ENCODE results near the gene JMJD7.

The JMJD7 gene

DNA sequence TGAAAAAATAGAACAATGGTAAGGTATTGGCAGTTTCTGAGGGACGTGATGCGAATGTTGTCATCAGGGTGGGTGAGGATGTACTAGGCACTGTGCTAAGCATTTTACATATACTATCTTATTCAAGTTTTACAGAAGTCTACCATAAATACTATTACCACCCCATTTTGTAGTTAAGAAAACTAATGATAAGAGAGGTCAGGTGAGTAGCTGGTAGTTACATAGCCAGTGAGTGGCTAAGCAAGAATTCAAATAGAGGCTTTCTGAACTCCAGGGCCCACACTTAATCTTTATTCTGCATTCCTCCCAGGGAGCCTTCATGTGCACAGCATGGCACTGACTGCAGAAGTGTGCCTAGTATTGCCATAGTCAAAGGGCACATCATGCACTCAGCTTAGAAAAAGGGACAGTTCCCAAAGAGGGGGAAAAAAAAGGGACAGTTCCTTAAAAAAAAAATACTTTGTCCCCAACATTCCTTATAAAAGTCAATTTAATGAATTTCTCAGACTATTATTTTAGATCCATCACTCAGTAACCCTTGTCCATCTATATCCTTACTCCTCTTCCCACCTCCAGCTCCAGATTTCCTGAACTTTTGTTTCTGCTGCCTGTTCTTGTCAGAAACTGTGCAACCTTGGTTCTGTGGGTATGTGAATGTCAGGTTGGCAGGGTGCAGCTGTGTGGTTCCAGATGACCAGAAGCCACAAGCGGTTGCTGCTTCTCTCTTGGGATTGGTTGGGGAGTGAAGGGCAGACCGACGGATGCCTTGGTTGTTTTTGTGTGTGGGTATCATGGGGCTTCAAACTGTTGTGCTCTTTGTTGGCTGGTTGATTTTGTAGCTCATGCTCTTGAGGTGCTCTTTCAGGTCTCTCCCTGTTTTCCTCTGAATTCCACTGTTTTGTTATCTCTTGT is 45.3 kb upstream of the JMJD7 start:
- no peak overlapping the region for H3K4me3 ChIP-seq (ENCODE audit: low read depth, low read length)
- POLR2A ChIA-PET = interaction anchor here (0.7 kb wide), 1 partner anchor 8 kb away, joined by 3 read pairs; the partner anchor contains the start of gene MAPKBP1
- TF ChIP-seq, protein P1, sequence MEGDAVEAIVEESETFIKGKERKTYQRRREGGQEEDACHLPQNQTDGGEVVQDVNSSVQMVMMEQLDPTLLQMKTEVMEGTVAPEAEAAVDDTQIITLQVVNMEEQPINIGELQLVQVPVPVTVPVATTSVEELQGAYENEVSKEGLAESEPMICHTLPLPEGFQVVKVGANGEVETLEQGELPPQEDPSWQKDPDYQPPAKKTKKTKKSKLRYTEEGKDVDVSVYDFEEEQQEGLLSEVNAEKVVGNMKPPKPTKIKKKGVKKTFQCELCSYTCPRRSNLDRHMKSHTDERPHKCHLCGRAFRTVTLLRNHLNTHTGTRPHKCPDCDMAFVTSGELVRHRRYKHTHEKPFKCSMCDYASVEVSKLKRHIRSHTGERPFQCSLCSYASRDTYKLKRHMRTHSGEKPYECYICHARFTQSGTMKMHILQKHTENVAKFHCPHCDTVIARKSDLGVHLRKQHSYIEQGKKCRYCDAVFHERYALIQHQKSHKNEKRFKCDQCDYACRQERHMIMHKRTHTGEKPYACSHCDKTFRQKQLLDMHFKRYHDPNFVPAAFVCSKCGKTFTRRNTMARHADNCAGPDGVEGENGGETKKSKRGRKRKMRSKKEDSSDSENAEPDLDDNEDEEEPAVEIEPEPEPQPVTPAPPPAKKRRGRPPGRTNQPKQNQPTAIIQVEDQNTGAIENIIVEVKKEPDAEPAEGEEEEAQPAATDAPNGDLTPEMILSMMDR (IDR thresholded peaks at IDR 0.05; ENCODE audit: insufficient read depth, low read length, missing control alignments) = no peak
- no peak for DNase-seq (ENCODE audit: low read depth, low spot score)
- CTCF ChIA-PET = interaction anchor here (1.3 to 19.6 kb wide), 3 partner anchors 8 to 25 kb away, joined by 3 to 756 read pairs (median 33); partner anchors contain the start of gene MAPKBP1

DNA sequence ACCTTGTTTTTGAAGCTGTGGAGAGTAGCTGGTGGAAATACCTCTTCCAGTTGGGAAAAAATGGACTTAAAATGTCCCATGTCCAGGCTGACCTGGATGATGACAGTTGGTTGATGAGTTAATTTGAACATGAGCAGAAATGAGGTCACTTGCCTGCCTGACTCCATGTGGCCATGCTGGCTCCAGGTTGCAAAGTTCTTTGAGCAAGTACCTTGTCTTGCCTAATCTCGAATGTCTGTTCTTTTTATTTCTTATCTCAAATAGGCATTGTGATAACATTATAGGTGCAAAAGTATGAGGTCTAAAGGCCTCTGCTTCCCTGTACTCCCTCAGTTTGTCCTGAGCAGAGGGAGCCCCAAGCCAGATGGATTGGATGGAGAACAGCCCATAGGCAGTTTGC is 44.6 kb upstream of the JMJD7 start:
- ChIA-PET CTCF (interaction anchor here (1.3 to 19.6 kb wide), 3 partner anchors 9 to 24 kb away, joined by 3 to 756 read pairs (median 33); partner anchors contain the start of gene MAPKBP1), POLR2A (no interaction called here)
- TF ChIP-seq, protein P1 (IDR thresholded peaks at IDR 0.05; ENCODE audit: insufficient read depth, low read length, missing control alignments) = no peak
- H3K4me3 ChIP-seq (ENCODE audit: low read depth, low read length) = no peak overlapping the region
- no peak for DNase-seq (ENCODE audit: low read depth, low spot score)

DNA sequence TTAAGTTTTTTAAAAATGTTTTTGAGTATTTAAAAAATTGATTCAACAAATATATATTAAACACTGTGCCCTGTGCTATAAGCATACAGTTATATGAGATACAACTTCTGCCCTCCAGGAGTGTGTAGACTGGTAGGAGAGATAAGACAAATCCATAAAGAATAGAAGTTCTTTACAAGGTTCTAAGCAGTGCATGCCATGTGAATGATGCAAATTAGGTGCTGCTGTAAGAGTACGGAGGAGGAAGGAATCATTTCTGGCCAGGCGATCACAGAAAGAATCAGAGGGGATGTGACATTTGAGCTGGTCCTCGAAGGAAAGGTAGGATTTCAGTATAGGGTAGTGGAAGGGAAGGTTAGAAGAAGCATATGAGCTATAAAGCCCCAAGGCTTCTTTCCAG is 39.6 kb upstream of the JMJD7 start:
- CTCF ChIA-PET = interaction anchor here (10.8 to 12.8 kb wide), 2 partner anchors 13 to 23 kb away, joined by 102 to 163 read pairs; partner anchors contain the start of gene MAPKBP1
- H3K4me3 ChIP-seq (ENCODE audit: low read depth, low read length) = no peak overlapping the region
- no peak for DNase-seq (ENCODE audit: low read depth, low spot score)
- POLR2A ChIA-PET = no interaction called here
- TF ChIP-seq, protein P1 (IDR thresholded peaks at IDR 0.05; ENCODE audit: insufficient read depth, low read length, missing control alignments) = no peak

DNA sequence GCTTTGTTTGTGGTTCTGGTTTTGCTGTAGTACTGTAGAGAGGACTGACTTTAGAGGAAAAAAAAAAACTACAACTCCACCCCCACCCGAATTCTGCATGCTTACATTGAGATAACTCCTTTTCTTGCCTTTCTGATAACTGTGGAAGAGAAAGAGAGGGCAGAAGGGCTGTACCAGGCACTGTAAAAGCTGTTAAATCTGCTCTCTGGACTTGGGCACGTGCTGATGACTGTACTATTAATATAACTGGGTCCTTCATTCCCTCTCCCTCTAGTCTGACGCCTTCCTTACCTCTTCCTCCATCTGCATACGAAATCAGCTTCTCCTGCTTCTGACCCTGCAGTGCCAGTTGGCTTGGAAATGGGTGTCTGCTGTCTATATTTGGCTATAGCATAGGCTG is 38.7 kb upstream of the JMJD7 start:
- POLR2A ChIA-PET = interaction anchor here (1.7 kb wide), 1 partner anchor 15 kb away, joined by 7 read pairs; the partner anchor contains the start of gene MAPKBP1
- no peak overlapping the region for H3K4me3 ChIP-seq (ENCODE audit: low read depth, low read length)
- CTCF ChIA-PET = interaction anchor here (0.6 to 12.8 kb wide), 6 partner anchors 8 to 231 kb away, joined by 3 to 163 read pairs (median 5); partner anchors contain the start of gene MAPKBP1
- no peak for DNase-seq (ENCODE audit: low read depth, low spot score)
- TF ChIP-seq, protein P1 (IDR thresholded peaks at IDR 0.05; ENCODE audit: insufficient read depth, low read length, missing control alignments) = no peak

DNA sequence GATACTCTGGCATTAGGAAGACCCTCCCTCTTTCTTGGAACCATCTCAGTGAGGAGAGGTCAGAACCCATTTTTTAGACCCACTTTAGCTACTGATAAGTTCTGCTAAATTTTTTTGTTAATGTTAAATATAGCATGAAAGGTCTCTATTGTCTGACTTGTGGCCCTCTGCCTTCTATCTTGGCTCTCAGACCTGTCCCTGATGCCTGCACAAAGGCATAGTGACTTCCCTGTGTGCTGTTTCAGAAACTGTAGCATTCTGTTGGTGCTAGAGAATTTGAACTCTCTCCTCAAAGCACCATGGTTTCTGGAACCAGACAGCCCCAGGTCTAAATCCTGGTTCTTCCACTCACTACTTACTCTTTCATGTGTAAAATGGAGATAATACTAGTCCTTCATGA is 38.2 kb upstream of the JMJD7 start:
- TF ChIP-seq, protein P1 (IDR thresholded peaks at IDR 0.05; ENCODE audit: insufficient read depth, low read length, missing control alignments) = no peak
- no peak overlapping the region for H3K4me3 ChIP-seq (ENCODE audit: low read depth, low read length)
- CTCF ChIA-PET = interaction anchor here (0.6 to 12.8 kb wide), 6 partner anchors 9 to 265 kb away, joined by 3 to 163 read pairs (median 5); partner anchors contain the start of gene MAPKBP1

DNA sequence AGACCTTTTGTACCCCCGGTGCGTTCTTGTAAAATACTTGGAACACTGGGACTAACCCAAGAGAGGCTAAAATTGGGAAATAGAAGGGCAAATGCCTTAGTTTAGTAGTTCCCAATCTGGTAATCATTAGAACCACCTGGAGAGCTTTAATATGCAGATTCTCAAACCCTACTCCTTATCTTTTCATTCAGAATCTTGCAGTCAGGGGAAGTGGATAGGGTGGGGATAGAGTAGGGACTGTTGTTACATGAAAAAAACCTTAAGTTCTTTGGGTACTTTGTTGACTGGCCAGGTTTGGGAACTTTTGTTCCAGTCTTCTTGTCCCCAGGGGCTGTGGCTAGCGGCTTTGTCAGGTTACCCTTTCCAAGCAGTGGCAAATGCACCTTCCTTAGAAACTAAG is 37.7 kb upstream of the JMJD7 start:
- CTCF ChIA-PET = interaction anchor here (0.6 to 12.8 kb wide), 6 partner anchors 15 to 265 kb away, joined by 3 to 163 read pairs (median 3); partner anchors contain the start of gene MAPKBP1
- DNase-seq (ENCODE audit: low read depth, low spot score) = no peak
- TF ChIP-seq, protein P1 (IDR thresholded peaks at IDR 0.05; ENCODE audit: insufficient read depth, low read length, missing control alignments) = no peak
- POLR2A ChIA-PET = interaction anchor here (1.7 kb wide), 1 partner anchor 16 kb away, joined by 7 read pairs; the partner anchor contains the start of gene MAPKBP1
- H3K4me3 ChIP-seq (ENCODE audit: low read depth, low read length) = no peak overlapping the region

More for the DNA sequence above, 38.2 kb upstream of the JMJD7 start:
- no peak for DNase-seq (ENCODE audit: low read depth, low spot score)
- POLR2A ChIA-PET = interaction anchor here (1.7 kb wide), 1 partner anchor 16 kb away, joined by 7 read pairs; the partner anchor contains the start of gene MAPKBP1

Data from AG04449 (cell line).